GM12878 (cell line): Measurements from ENCODE around the gene RTP5. TPM values are rescaled to one million over a fixed set of nuclear protein-coding genes. Genes with fewer than 3 reads are reported as not detected.

Source experiments
- ATAC-seq: fragments of 200-7000 bp; cut with Tn5 transposase; 3 replicates; pipeline ENCODE4 v1.9.1; 2020; ENCODE audit warnings: mild to moderate bottlenecking, moderate library complexity
- BruUV-seq: library from RNA; stranded (reverse); fragments of 400-500 nt; replicated peaks from 2 replicates; lab custom pipeline; 2021; lab: Mats Ljungman, UMichigan
- CTCF ChIA-PET: fragments of 300-600 bp; sonication (Branson Sonifier 250); formaldehyde crosslinking; extraction: SDS; loops from one replicate; lab custom pipeline; 2021; ENCODE audit warnings: inconsistent platforms; lab: Yijun Ruan, JAX
- POLR2A ChIA-PET: fragments of 350-600 bp; formaldehyde crosslinking; extraction: SDS; loops from one replicate; lab custom pipeline; 2021; ENCODE audit warnings: inconsistent platforms; lab: Charles Lee
- RAD21 ChIA-PET: fragments of 300-600 bp; sonication (Branson Sonifier 250); formaldehyde crosslinking; loops from one replicate; lab custom pipeline; 2023; ENCODE audit warnings: antibody characterized with exemption; ENCODE audit not compliant: unreplicated experiment; lab: Charles Lee
- SMC1A ChIA-PET: fragments of 300-600 bp; sonication (Branson Sonifier 250); formaldehyde crosslinking; loops from one replicate; lab custom pipeline; 2023; ENCODE audit not compliant: unreplicated experiment, uncharacterized antibody; lab: Charles Lee
- DNase-seq: peaks from one replicate; pipeline ENCODE4 v3.0.0-alpha.2; 2011; ENCODE audit warnings: low read depth, low spot score
- FAIRE-seq: peaks from 3 replicates; lab custom pipeline; 2011; peaks lifted over from hg19 to GRCh38; lab: Jason Lieb, UNC
- H2AFZ ChIP-seq: 2 replicates; pipeline ENCODE4 v1.6.0; 2011; ENCODE audit warnings: low read depth, low read length, control low read depth; ENCODE audit not compliant: control insufficient read depth
- H3K27ac ChIP-seq: 2 replicates; pipeline ENCODE4 v1.5.1; 2011; ENCODE audit warnings: control low read depth; ENCODE audit not compliant: control insufficient read depth, insufficient read depth
- H3K27me3 ChIP-seq, 2 experiments: replicated peaks in 1 of 2; 2 replicates each; pipeline versions ENCODE4 v1.6.0 to v1.6.1; 2011; ENCODE audit warnings: low read length in 1 of 2; ENCODE audit not compliant: control insufficient read depth in 2 of 2, insufficient read depth in 2 of 2
- H3K36me3 ChIP-seq, 2 experiments: 2 replicates each; pipeline ENCODE4 v1.5.1; 2011; ENCODE audit warnings: low read length in 1 of 2; ENCODE audit not compliant: control insufficient read depth in 2 of 2, insufficient read depth in 2 of 2
- H3K4me1 ChIP-seq: 2 replicates; pipeline ENCODE4 v1.6.1; 2011; ENCODE audit warnings: mild to moderate bottlenecking, low read length, moderate library complexity, mixed read lengths; ENCODE audit not compliant: control insufficient read depth, insufficient read depth
- H3K4me2 ChIP-seq: 2 replicates; pipeline ENCODE4 v1.6.0; 2011; ENCODE audit warnings: control low read depth; ENCODE audit not compliant: control insufficient read depth, insufficient read depth
- H3K4me3 ChIP-seq: fragments of 200-600 bp; sonication (generic); 2 replicates; pipeline ENCODE4 v1.5.1; 2016
- H3K79me2 ChIP-seq: 2 replicates; pipeline ENCODE4 v1.6.0; 2011; ENCODE audit warnings: low read length; ENCODE audit not compliant: control insufficient read depth, insufficient read depth
- H3K9ac ChIP-seq: 2 replicates; pipeline ENCODE4 v1.8.0; 2011; ENCODE audit warnings: low read length, control low read depth, mixed read lengths; ENCODE audit not compliant: control insufficient read depth, insufficient read depth
- H3K9me3 ChIP-seq: replicated peaks from 3 replicates; pipeline ENCODE4 v1.5.1; 2011; ENCODE audit warnings: mild to moderate bottlenecking, low read length; ENCODE audit not compliant: control insufficient read depth, insufficient read depth
- H4K20me1 ChIP-seq: 2 replicates; pipeline ENCODE4 v1.6.0; 2011; ENCODE audit not compliant: control insufficient read depth, insufficient read depth
- CHD1 ChIP-seq: IDR thresholded peaks from 2 replicates; pipeline ENCODE4 v1.6.1; 2012; ENCODE audit warnings: low read depth, low read length, improper control_type of control experiment
- CREB1 ChIP-seq: IDR thresholded peaks from 2 replicates; pipeline ENCODE4 v1.6.1; 2012; ENCODE audit warnings: low read depth, mild to moderate bottlenecking, inconsistent platforms
- FOXK2 ChIP-seq: fragments of 450-650 bp; IDR thresholded peaks from 2 replicates; pipeline ENCODE4 v1.6.1; 2017; ENCODE audit warnings: mild to moderate bottlenecking, moderate library complexity
- IRF4 ChIP-seq: IDR thresholded peaks from 2 replicates; pipeline ENCODE4 v1.6.1; 2011; ENCODE audit warnings: low read depth, low read length
- MEF2B ChIP-seq: fragments of 450-650 bp; IDR thresholded peaks from 2 replicates; pipeline ENCODE4 v1.6.1; 2018; ENCODE audit warnings: mild to moderate bottlenecking, moderate library complexity; ENCODE audit not compliant: partially characterized antibody, poor library complexity, severe bottlenecking
- PML ChIP-seq: IDR thresholded peaks from 2 replicates; pipeline ENCODE4 v1.6.1; 2012; ENCODE audit warnings: low read length, inconsistent platforms
- STAT1 ChIP-seq: fragments of 450-650 bp; conservative IDR thresholded peaks from 2 replicates; pipeline ENCODE4 v1.6.1; 2014; ENCODE audit warnings: antibody characterized with exemption, mild to moderate bottlenecking
- WGBS: methylation state at CpG from one replicate; pipeline ENCODE4 v1.1.6; 2016; ENCODE audit warnings: low lambda C conversion rate; ENCODE audit not compliant: insufficient replicate concordance, insufficient coverage; ENCODE audit errors: missing lambda C conversion rate; 5-methylcytosine and 5-hydroxymethylcytosine counted together
- in situ Hi-C: fragments of 300-500 bp; cut with MboI; formaldehyde crosslinking; loops from 9 replicates; pipeline ENCODE4 v1.14.3; 2018; ENCODE audit warnings: mixed read lengths
- intact Hi-C: fragments of 100-400 bp; cut with micrococcal nuclease; formaldehyde crosslinking; loops from one replicate; pipeline ENCODE4 v1.14.2; 2022; ENCODE audit not compliant: unreplicated experiment
- polyA plus RNA-seq, 11 experiments: library from polyadenylated mRNA; depleted of rRNA in 4 of 11; unstranded in 6 of 11; stranded (reverse) in 5 of 11; fragments of >200 nt; fragmentation: Nextera tagmentation in 4 of 11; fragmentation: Illumina TruSeq in 1 of 11; extraction: Ambion mirVana in 4 of 11; extraction: Trizol in 1 of 11; gene quantifications; 1 replicate in 1 of 11; 2 replicates in 10 of 11; pipeline versions ENCODE4 v1.2.1 to v1.2.3, GENCODE V29; 2011 to 2016; ENCODE audit warnings: inconsistent platforms in 2 of 11, missing spikeins in 2 of 11, low read depth in 1 of 11
- total RNA-seq, 4 experiments: library from RNA; depleted of rRNA in 3 of 4; stranded (reverse); fragments of >200 nt in 3 of 4; fragmentation: Illumina TruSeq in 1 of 4; extraction: Trizol in 1 of 4; gene quantifications; 2 replicates each; pipeline versions ENCODE4 v1.2.1 to v1.2.3, GENCODE V29; 2013 to 2021
- TF ChIP-seq, protein P1 (sequence below): fragments of 450-650 bp; IDR thresholded peaks from 2 replicates; pipeline ENCODE4 v1.6.1; 2016; ENCODE audit warnings: mild to moderate bottlenecking
- TF ChIP-seq, protein P2 (sequence below): IDR thresholded peaks from 2 replicates; pipeline ENCODE4 v1.6.1; 2012; ENCODE audit warnings: improper control_type of control experiment, low read depth, low read length; ENCODE audit not compliant: insufficient replicate concordance

RTP5 gene
- total and polyA plus RNA-seq, 10 of the 15 experiments (the other 5 are each of a cell fraction or from before 2014, with no cell fraction given), result 0.05 TPM; not detected in 9

DNA sequence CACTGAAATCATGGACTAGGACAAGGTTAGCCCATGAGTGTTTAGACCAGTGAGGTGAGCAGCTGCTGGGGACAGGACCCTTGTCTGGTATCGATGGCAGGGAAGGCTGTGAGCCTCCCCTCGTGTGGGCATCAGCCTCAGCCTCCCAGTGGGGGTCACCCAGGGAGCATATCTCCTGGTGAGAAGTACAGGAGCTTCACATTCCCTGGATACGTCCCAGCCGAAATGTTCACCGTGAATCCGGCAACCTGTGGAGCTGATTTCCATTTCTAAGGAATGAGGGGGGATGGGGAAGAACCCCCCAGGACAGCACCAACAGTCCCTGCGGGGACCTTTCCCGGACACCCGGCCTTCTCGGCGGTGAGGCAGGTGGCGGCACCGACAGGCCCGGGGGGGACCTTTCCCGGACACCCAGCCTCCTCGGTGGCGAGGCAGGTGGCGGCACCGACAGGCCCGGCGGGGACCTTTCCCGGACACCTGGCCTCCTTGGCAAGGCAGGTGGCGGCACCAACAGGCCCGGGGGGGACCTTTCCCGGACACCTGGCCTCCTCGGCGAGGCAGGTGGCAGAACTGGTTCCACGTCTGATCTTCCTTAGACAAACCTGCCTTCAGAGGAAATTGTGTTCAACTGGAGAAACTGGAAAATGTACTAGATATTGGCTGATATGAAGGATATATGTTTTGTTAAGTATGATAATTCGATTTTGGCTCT lies 21.2 kb downstream of the RTP5 start:
- Histone ChIP-seq H3K9me3 (no peaks in the 10 kb centered on the region; the same call in 2 of the 3 replicates), H3K79me2 (no peaks in the 10 kb centered on the region), H3K4me2 (no peak overlapping the region), H3K27me3 (no peaks in the 10 kb centered on the region), H4K20me1 (no peaks in the 10 kb centered on the region), H3K9ac (no peak overlapping the region), H3K4me3 (no peak overlapping the region), H3K27ac (no peak overlapping the region), H3K4me1 (peaks cover 8% of the 10 kb centered on the region), H2AFZ (no peak overlapping the region), H3K36me3 (no peaks in the 10 kb centered on the region)
- no peak for DNase-seq
- WGBS, result 98% methylated on average over 22 of the region's 29 CpGs
- intact Hi-C loops, result no loop called here
- ChIA-PET CTCF (no interaction called here), SMC1A (no interaction called here), POLR2A (no interaction called here), RAD21 (no interaction called here)
- TF ChIP-seq FOXK2, result no peak
- in situ Hi-C loops, result no loop called here
- no TSS peak for BruUV-seq
- no peak for FAIRE-seq
- no peak for ATAC-seq

DNA sequence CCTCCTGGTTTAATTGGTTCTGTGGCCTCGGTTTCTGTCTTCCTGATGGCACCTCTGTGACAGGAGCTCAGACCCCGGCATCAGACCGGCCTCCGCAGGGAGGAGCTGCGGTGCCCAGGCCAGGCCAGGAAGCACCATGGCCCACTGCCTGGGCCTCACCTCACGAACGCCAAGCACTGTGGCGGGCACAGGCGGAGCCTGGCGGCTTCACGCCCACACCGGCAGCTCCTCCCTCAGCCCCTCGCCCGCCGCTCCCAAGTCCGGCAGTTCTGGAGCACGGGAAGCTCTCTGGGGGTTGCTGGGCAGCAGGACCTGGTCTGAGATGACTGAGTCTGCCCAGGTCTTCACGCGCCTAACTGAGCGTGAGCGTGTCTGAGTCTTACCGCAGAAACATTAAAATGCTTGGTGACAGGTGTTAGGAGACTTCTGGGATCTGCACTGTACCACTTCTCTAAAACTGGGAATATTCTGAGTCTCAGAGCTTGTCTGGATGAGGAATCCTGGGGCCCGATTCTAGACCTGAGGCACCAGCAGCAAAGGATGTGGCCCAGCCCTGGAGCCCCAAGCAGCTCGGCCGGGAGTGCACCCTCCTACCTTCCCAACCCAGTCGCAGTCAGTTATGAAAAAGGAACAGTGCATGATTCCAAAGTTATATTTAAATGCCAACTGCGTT lies 21.9 kb downstream of the RTP5 start:
- 86% methylated on average over 26 of the region's 27 CpGs for WGBS
- ATAC-seq (no peak), DNase-seq (no peak), FAIRE-seq (no peak)
- H3K9ac ChIP-seq, result no peak overlapping the region
- no peaks in the 10 kb centered on the region for H3K36me3 ChIP-seq
- no TSS peak for BruUV-seq
- no peak overlapping the region for H3K27ac ChIP-seq
- H3K9me3 ChIP-seq, result no peaks in the 10 kb centered on the region; the same call in 2 of the 3 replicates
- H3K4me2 ChIP-seq, result no peak overlapping the region
- H3K4me3 ChIP-seq, result no peak overlapping the region
- in situ Hi-C loops, result no loop called here
- H3K79me2 ChIP-seq, result no peaks in the 10 kb centered on the region
- no peak overlapping the region for H2AFZ ChIP-seq
- H4K20me1 ChIP-seq, result no peaks in the 10 kb centered on the region
- CTCF ChIA-PET, result no interaction called here
- intact Hi-C loops, result no loop called here
- no peaks in the 10 kb centered on the region for H3K27me3 ChIP-seq
- RAD21 ChIA-PET, result no interaction called here
- SMC1A ChIA-PET, result no interaction called here
- POLR2A ChIA-PET, result no interaction called here
- H3K4me1 ChIP-seq, result peaks cover 6% of the 10 kb centered on the region; the same call in 1 of the 2 replicates
- TF ChIP-seq, protein P1, sequence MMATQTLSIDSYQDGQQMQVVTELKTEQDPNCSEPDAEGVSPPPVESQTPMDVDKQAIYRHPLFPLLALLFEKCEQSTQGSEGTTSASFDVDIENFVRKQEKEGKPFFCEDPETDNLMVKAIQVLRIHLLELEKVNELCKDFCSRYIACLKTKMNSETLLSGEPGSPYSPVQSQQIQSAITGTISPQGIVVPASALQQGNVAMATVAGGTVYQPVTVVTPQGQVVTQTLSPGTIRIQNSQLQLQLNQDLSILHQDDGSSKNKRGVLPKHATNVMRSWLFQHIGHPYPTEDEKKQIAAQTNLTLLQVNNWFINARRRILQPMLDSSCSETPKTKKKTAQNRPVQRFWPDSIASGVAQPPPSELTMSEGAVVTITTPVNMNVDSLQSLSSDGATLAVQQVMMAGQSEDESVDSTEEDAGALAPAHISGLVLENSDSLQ, result no peak
- TF ChIP-seq PML (no peak), STAT1 (no peak), IRF4 (no peak), CREB1 (no peak), CHD1 (no peak), MEF2B (no peak)
- TF ChIP-seq, protein P2, sequence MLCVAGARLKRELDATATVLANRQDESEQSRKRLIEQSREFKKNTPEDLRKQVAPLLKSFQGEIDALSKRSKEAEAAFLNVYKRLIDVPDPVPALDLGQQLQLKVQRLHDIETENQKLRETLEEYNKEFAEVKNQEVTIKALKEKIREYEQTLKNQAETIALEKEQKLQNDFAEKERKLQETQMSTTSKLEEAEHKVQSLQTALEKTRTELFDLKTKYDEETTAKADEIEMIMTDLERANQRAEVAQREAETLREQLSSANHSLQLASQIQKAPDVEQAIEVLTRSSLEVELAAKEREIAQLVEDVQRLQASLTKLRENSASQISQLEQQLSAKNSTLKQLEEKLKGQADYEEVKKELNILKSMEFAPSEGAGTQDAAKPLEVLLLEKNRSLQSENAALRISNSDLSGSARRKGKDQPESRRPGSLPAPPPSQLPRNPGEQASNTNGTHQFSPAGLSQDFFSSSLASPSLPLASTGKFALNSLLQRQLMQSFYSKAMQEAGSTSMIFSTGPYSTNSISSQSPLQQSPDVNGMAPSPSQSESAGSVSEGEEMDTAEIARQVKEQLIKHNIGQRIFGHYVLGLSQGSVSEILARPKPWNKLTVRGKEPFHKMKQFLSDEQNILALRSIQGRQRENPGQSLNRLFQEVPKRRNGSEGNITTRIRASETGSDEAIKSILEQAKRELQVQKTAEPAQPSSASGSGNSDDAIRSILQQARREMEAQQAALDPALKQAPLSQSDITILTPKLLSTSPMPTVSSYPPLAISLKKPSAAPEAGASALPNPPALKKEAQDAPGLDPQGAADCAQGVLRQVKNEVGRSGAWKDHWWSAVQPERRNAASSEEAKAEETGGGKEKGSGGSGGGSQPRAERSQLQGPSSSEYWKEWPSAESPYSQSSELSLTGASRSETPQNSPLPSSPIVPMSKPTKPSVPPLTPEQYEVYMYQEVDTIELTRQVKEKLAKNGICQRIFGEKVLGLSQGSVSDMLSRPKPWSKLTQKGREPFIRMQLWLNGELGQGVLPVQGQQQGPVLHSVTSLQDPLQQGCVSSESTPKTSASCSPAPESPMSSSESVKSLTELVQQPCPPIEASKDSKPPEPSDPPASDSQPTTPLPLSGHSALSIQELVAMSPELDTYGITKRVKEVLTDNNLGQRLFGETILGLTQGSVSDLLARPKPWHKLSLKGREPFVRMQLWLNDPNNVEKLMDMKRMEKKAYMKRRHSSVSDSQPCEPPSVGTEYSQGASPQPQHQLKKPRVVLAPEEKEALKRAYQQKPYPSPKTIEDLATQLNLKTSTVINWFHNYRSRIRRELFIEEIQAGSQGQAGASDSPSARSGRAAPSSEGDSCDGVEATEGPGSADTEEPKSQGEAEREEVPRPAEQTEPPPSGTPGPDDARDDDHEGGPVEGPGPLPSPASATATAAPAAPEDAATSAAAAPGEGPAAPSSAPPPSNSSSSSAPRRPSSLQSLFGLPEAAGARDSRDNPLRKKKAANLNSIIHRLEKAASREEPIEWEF, result no peak
